Measurements from ENCODE around the gene CALCA. TPM values are rescaled to one million over a fixed set of nuclear protein-coding genes. Genes with fewer than 3 reads are reported as not detected.

CALCA gene
- total and polyA plus RNA-seq, 2 of the 8 experiments (the other 6 are each of a cell fraction or from before 2014, with no cell fraction given) = 0.50 to 0.73 TPM

DNA sequence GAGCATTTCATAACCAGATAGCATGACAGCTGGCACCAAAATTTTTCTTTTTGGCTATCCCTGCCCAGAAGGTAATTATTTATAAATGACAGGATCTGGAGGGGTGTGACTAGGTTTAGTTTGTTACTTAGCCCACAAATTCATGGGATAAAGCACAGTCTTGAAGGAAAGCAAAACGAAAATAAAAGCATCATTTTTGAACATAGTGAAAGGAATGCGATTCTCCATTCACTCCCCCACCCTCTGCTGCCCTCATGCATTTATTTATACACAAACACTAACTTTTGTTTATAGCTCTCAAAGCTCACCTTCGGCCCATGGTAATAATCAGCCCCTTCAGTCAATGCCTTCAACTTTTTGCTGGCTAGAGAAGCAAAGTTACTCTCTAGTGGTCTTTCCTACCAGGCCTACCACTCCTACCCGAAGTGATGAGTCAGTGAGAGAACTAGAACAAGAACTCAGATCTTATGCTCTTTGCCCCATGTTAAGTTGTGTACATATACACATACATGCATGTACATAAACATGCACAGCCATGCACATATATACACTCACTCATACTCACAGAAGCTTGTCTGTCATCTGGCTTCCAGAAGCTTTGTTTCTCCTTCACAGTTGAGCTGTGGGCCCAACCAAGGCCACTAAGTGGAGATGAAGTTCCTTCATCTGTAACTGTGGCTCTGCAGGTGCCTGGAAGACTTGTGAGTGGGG is 22.6 kb downstream of the CALCA start (continued):
- TF ChIP-seq CTBP2 (IDR thresholded peaks at IDR 0.05; ENCODE audit: borderline replicate concordance, insufficient read depth, insufficient read length, low read length) = no peak
